ENCODE results near the gene ANKH.
"Not testable (repeated sequence)": the region's sequence is repeated elsewhere in the genome, so short reads cannot be mapped to it uniquely, and the experiment has no call there.

Gene ANKH

DNA sequence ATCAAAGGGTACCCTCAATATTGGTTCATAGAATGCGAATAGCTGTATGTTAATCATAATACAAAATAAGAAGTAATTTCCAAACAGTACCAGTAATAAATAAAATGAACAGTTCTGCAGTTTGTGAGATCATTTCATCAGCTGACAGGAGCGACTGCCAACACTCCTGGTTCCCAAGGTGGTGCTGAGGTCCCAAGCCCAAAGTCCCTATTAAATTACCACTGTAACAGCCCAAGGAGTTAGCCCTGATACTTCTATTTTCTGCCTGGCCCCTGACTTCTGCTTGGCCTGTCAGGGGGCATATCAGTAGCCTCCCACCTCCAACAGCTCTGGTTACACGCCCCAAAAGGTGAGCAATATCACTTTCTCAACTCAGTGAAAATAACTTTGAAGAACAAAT, 47.1 kb downstream of the ANKH start:
- no peak for DNase-seq

- DNase-seq = no peak
These were observed 50.3 kb downstream of the ANKH start for GRCh38 chr5:14821100-14821845.

DNA sequence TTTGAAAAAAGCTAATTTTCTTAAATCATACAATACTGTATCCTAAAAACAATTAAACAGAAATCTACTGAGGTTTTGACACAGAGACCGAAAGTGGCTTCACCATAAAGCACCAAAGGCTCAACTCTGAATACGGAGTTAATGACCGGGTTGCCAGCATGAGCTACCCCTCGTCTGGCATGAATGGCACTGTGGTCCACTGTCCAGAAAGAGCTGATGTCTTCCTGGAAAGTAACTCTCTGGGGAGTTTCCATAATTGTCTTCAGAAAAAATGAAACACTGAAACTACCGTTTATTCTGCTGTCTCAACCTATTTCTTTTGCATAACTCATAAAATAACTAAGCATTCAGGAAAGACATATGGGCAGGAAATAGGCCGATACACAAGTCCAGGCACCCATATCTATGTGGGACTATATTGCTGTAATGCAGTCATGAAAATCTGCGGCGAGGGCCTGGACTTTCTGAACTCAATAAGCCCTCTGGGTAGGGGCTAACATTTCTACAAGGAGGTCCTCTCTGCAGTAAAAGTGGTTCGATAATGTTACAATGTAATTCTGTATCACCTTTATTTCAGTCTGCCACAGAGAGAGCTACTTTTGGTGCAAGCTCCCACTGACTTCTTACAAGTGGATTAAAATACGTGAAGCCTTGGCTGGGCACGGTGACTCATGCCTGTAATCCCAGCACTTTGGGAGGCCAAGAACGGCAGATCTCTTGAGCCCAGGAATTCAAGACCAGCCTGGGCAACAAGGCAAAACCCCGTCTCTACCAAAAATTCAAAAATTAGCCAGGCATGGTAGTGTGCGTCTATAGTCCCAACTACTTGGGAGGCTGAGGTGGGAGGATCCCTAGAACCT, 52.4 kb downstream of the ANKH start:
- no peak for DNase-seq

DNA sequence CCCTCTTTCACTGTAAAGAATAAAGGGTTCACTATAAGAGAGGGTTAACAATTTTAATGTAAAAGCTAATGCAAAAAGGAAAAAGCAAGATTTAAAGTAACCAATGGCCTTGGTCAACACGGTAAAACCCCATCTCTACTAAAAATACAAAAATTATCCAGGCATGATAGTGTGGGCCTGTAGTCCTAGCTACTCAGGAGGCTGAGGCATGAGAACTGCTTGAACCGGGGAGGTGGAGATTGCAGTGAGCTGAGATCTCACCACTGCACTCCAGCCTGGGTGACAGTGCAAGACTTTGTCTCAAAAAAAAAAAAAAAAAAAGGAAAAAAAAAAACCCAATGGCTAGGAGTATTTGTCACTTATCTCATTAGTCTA, 53.8 kb downstream of the ANKH start:
- DNase-seq = not testable (repeated sequence)

DNA sequence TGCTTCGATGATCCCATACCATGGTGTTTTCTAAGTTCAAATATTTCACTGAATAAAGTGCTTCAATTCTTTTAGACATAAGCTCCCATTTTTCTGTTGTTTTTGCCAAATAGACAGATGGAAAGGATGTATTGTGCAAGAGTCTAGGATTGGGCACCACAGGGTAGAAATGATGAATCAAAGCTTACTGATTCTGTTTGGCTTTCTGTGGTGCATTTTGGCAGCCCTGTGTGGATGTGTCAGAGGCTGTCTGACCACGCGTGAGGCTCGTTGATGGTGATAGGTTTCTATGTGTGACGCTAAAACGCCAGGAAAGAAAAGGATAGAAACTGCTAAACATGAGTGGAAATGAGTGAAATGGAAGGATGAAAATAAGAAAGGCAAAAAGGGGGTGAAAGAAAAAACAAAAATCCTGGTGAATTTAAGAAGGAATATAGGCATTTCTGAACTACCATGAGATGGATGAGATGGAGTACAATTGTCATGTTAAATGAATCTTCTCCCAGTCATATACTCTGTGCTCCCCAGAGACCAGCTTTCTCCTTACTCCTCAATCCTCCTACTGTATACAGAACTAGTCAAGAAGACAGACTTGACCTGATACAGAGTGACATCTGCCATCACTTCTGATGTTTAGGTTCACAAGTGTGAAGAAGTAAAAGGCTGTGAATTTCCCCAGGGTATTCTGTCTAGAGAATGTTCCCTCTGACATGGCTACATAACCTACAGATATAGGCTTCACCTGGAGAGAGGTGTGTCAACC, 54.4 kb downstream of the ANKH start:
- DNase-seq = no peak

DNA sequence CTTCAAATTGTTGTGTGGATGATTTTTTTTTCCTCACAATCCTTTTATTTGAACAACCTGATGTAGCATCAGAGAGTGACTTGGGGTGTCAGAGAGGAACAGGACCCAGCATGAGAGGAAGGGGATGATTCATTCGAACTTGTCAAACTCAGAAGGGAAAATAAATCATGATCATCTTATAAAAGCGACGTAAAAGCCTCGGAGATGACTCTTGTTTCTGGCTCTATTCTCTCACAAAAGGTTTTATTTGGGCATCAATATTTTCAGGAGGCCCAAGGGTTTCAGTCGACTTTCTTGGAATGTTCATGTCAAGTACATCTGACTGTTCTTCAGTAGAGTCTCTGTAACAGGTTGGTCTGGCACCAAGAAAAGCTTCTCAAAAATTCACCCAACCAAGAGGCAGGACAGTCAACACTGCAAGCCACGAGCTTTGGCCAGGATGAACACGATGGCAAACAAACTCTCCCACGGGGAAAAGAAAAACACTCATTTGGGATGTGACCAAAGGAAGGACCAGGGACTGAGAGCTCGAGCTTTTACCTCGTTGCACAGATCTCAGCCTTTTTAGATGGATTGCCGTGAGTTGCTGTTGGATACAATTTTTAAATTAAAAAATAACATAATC, 55.1 kb downstream of the ANKH start:
- DNase-seq = no peak

- no peak for DNase-seq
These were observed 57.8 kb downstream of the ANKH start for GRCh38 chr5:14813747-14814146.

GRCh38 chr5:14812166-14812565, 59.4 kb downstream of the ANKH start:
- DNase-seq = no peak

GRCh38 chr5:14810928-14811572, 60.5 kb downstream of the ANKH start:
- no peak for DNase-seq

DNA sequence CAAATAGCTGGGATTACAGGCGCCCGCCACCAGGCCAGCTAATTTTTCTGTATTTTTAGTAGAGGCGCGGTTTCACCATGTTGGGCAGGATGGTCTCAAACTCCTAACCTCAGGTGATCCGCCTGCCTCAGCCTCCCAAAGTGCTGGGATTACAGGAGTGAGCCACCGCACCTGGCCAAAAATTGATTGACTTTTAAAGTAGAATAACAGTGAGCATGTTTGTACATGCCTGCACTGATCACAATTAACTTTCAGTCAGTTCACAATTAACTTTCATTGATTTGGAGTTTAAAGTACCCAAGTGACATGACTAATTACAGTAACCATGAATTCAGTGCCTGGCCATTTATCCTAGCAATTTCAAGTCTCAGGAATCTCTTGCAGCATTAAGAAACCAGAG, 61.3 kb downstream of the ANKH start:
- DNase-seq = no peak

GRCh38 chr5:14809369-14810155, 62.0 kb downstream of the ANKH start:
- no peak for DNase-seq

DNA sequence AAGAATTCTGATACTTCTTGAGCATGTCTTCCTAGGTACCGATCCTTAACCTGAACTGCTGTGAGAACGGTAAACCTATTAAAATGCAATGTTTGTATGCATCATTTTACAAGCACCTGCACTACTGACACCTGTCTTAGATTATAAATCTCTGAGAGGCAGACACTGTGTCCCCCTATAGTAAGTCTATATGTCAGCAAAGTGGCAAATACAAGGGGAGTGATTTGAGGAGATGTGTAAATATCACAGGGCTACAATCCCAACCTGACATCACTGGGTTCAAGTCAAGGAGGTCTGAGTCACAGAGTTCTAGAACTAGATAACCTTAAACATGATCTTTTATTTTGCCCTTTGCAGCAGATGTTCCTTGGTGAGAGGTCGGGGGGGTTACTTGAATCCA, 64.1 kb downstream of the ANKH start:
- no peak for DNase-seq

DNA sequence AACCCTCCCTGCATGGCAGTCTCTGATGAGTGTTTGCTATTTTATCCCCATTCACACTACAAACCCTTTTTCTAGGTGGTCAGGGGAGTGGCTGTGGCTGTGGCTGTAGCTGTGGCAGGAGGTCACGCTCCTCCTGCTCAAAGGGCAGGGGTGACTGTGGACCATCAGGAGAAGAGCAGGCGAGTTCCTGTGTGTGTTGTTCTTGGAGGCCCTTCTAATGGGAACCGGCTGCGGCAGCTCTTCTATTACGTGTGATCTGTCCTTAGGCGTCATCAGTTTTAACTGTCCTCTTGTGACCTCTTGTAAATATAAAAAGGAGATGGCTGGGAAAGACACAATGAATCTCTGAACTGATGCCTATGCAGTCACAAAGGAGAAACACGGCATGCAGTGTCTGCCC, 65.1 kb downstream of the ANKH start:
- DNase-seq = peak; percentile 20

- DNase-seq = no peak
These were observed 69.0 kb downstream of the ANKH start for GRCh38 chr5:14802541-14802940.

GRCh38 chr5:14801792-14802191, 69.8 kb downstream of the ANKH start:
- no peak for DNase-seq

DNA sequence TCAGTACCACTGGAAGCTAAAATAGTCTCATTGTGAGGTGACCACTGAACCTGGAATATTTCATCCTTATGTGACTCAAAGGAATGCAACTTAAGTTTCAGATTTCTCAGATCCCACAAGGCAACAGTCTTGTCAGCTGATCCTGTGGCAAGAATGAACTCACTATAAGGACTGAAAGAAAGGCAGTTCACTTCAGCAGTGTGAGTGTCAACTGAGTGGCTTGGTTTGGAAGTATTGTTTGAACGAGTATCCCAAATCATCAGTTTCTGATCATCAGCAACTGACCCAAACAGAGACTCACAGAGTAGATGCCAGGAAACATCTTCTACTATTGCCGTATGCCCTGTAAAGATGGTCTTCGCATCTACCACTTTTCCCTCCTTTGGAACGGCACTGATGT, 74.2 kb downstream of the ANKH start:
- DNase-seq = not testable (repeated sequence)

GRCh38 chr5:14794583-14795230, 76.9 kb downstream of the ANKH start:
- DNase-seq = no peak

GRCh38 chr5:14793851-14794250, 77.7 kb downstream of the ANKH start:
- DNase-seq = peak; percentile 33

- no peak for DNase-seq
These were observed 80.7 kb downstream of the ANKH start for GRCh38 chr5:14790911-14791310.

DNA sequence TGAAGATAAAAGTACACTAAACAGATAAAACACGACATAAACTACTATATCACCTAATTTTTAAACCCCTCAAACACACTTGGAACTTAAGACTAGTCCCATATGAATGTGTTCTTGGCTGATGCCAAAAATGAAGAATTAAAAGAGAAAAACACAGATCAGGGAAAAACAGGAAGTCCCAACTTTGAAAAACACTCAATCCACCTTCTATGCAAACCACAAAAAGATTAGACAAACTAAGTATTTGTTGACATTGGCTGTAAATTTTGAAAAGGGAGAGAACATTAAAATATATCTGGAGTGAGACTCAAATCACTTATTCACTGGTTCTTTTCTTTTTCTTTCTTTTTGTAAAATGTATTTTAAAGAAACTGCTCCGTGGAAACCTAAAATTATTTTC, 81.4 kb downstream of the ANKH start:
- no peak for DNase-seq

Data from DMS153 (cell line).